Measurements from ENCODE around the gene CRAMP1. TPM values are rescaled to one million over a fixed set of nuclear protein-coding genes. Genes with fewer than 3 reads are reported as not detected.

CRAMP1 gene
- total RNA-seq, 2 donors from 2014 or later: 12.7 to 36.0 TPM

GRCh38 chr16:1655909-1656807, 44.0 kb downstream of the CRAMP1 start:
- intact Hi-C loops (cut with DNase I): no loop called here
- H3K9me3 ChIP-seq: no peaks in the 10 kb centered on the region
- peaks cover 17 to 30% of the 10 kb centered on the region in 2 donors for H3K36me3 ChIP-seq
- no peak overlapping the region for H3K4me3 ChIP-seq
- H3K27ac ChIP-seq: peak overlapping the region in 1 of 2 donors; percentile 41
- TF ChIP-seq CTCF (IDR thresholded peaks at IDR 0.05): no peak
- no peak for TF ChIP-seq POLR2A (IDR thresholded peaks at IDR 0.05)
- H3K4me1 ChIP-seq (replicated peaks): no peaks in the 10 kb centered on the region
- H3K27me3 ChIP-seq (replicated peaks; ENCODE audit: insufficient read depth): no peaks in the 10 kb centered on the region
- 93% methylated on average over 39 of the region's 52 CpGs for WGBS
- DNase-seq (ENCODE audit: low spot score): no peak

- Histone ChIP-seq H3K4me1 (replicated peaks) (no peaks in the 10 kb centered on the region), H3K9me3 (no peaks in the 10 kb centered on the region), H3K27ac (peak overlapping the region in 1 of 2 donors; percentile 19), H3K27me3 (replicated peaks; ENCODE audit: insufficient read depth) (no peaks in the 10 kb centered on the region), H3K36me3 (peaks cover 19 to 30% of the 10 kb centered on the region in 2 donors), H3K4me3 (no peak overlapping the region)
- DNase-seq (ENCODE audit: low spot score): no peak
- TF ChIP-seq POLR2AphosphoS5 (IDR thresholded peaks at IDR 0.05): no peak
- no peak for TF ChIP-seq POLR2A (IDR thresholded peaks at IDR 0.05)
- no peak for TF ChIP-seq CTCF (IDR thresholded peaks at IDR 0.05)
- WGBS: 73% methylated on average over 17 of the region's 24 CpGs
- intact Hi-C loops (cut with DNase I): no loop called here
Observed at GRCh38 chr16:1656808-1657617, 44.9 kb downstream of the CRAMP1 start.

GRCh38 chr16:1657841-1658240, 45.7 kb downstream of the CRAMP1 start:
- no peak overlapping the region for H3K4me3 ChIP-seq
- intact Hi-C loops (cut with DNase I): no loop called here
- H3K36me3 ChIP-seq: peaks cover 27 to 35% of the 10 kb centered on the region in 2 donors
- 97% methylated on average over 13 of the region's 13 CpGs for WGBS
- H3K27me3 ChIP-seq (replicated peaks; ENCODE audit: insufficient read depth): no peaks in the 10 kb centered on the region
- H3K4me1 ChIP-seq (replicated peaks): no peaks in the 10 kb centered on the region
- H3K9me3 ChIP-seq: no peaks in the 10 kb centered on the region
- no peak for DNase-seq (ENCODE audit: low spot score)
- H3K27ac ChIP-seq: no peak overlapping the region
- TF ChIP-seq POLR2AphosphoS5 (IDR thresholded peaks at IDR 0.05) (no peak), CTCF (IDR thresholded peaks at IDR 0.05) (no peak), POLR2A (IDR thresholded peaks at IDR 0.05) (no peak)

GRCh38 chr16:1659031-1659430, 46.9 kb downstream of the CRAMP1 start:
- no peaks in the 10 kb centered on the region for H3K4me1 ChIP-seq (replicated peaks)
- no peaks in the 10 kb centered on the region for H3K27me3 ChIP-seq (replicated peaks; ENCODE audit: insufficient read depth)
- no peak for DNase-seq (ENCODE audit: low spot score)
- peaks cover 32 to 34% of the 10 kb centered on the region in 2 donors for H3K36me3 ChIP-seq
- intact Hi-C loops (cut with DNase I): no loop called here
- H3K4me3 ChIP-seq: no peak overlapping the region
- no peaks in the 10 kb centered on the region for H3K9me3 ChIP-seq
- no peak overlapping the region for H3K27ac ChIP-seq
- TF ChIP-seq POLR2AphosphoS5 (IDR thresholded peaks at IDR 0.05) (no peak), POLR2A (IDR thresholded peaks at IDR 0.05) (no peak), CTCF (IDR thresholded peaks at IDR 0.05) (no peak)
- 86% methylated on average over 5 of the region's 5 CpGs for WGBS

Measured in prostate gland (tissue), 2 donors.